GDM1 (cell line): ENCODE measurements around the gene KIF19.

Experiments used
- DNase-seq: peaks from one replicate; lab custom pipeline; 2025; lab: John Stamatoyannopoulos, UW

KIF19 gene

DNA sequence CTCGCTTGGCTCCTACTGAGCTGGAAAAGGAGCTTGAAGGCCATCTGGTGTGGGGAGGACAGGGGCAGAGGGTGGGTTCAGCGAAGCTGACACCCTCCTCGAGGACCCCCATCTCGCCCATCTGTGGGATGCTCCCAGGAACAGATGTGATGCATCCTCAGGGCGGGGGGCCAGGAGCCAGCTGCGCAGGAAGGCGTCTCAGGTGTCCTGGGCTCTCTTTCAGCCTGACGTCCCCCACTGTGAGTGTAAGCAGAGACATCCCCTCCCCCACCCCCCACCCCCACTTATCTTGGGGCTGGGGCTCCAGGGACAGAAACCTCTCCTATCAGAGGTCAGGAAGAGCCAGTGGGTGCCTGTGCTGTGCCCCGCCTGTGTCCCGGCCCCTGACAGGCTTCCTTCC lies 16.2 kb downstream of the KIF19 start:
- DNase-seq: no peak

DNA sequence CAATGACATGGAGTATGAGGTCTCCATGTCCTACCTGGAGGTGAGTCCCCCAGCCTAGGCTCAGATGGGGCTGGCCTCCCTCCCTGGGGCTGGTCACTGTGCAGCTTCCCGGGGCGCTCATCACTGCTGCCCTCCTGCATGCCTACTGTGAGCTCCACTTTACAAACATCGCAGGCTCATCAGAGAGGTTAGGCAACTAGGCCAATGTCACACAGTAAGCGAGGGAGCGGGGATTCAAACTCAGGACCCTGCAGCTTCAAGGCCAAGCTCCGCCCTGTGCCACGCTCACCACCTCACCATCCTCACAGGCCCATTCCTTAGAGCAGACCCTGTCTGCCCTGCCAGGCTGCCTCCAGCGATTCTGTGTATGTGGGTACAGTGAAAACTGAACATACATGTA lies 17.1 kb downstream of the KIF19 start:
- DNase-seq: no peak

DNA sequence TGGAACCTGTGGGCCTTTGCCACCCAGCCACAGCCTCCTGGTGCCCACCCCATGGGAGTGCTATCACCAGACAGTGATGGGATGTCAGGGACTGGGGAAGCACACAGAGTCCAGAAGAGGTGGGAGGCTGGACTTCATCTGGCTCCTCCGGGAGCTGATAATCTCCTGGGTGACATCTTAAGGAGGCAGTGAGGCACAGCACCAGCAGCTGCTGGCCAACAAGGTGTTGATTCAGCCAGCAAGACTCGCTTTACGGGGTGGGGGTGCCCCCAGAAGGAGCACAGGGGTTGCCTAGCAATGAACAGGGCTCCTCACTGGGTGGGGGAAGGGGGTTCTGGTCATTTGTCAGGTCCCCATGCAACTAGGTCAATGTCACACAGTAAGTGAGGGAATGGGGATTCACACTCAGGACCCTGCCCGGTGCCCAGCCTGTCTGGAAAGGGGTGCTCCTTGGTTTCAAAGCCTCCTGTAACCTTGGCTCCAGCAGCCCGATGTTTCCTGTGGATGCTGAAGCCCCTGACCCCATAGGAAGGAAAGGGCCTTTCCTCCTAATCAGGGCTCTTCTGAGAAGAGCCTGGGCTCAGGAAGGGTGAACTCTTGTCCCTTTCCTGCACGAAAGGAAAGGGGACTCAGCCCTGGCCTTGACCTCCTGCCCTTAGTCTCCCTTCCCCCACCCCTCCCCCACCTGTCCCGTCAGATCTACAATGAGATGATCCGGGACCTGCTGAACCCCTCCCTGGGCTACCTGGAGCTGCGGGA lies 17.7 kb downstream of the KIF19 start:
- no peak for DNase-seq

DNA sequence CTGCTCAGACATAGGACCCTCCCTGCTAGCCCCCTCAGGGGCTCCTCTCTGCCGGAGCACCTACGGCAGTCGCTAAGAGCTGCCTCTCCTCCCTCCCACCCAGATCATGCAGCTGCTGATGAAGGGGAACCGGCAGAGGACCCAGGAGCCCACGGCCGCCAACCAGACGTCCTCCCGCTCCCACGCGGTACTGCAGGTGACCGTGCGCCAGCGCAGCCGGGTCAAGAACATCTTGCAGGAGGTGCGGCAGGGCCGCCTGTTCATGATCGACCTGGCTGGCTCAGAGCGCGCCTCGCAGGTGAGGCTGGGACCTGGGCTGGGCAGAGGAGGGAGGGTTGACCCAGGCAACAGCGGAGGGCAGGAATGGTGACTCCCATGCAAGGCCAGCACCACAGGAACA lies 18.6 kb downstream of the KIF19 start:
- DNase-seq: no peak

DNA sequence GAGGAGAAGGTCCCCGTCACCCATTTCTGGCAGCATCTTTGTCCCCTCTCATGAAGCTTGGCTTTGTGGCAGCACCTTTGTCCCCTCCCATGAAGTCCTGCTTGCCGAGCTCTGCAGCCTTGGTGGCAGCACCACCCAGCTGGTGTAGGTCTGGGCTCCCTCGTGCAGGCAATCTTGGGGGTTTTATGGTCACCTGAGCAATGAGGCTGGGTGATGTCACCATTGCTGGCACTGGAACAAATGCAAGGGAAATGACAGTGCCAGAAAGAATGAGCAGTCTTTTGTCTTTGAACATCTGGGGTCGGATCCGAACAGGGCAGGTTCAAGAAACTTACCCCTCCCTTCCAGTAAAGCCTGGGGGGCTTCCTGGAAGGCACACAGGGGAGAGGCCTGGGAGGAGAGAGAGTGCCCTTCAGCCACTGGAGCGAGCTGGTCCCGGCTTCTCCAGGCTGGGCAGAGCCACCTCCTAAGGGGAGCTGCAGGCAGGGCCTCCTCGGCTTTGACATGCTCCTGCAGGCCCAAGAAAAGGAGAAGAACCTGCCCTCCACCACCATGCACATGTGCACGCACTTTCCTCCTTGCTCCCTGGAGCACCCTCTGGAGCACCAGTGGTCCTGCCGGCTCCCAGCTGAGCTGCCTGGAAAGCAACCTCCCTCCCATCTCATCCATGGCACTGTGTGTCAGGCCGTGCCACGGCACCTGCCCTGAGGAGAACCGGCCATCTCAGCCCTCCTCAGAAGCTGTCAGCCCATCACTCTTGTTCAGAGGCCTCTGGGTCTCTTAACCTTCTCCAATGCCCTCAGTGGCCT lies 19.6 kb downstream of the KIF19 start:
- no peak for DNase-seq

DNA sequence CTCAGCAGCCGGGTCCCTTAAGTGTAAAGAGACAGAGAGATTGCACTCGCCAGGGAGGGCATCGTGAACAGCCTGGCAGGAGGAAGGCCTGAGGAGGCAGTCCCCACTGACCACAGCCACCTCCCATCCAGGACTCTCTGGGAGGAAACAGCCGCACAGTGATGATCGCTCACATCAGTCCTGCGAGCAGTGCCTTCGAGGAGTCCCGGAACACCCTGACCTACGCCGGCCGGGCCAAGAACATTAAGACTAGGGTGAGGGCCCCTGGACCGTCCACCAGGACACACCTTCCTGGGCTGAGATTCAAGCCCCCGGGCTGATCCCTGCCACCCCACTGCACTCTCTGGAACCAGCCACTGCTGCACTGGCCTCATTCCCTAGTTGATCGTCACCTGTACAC lies 21.6 kb downstream of the KIF19 start:
- no peak for DNase-seq

DNA sequence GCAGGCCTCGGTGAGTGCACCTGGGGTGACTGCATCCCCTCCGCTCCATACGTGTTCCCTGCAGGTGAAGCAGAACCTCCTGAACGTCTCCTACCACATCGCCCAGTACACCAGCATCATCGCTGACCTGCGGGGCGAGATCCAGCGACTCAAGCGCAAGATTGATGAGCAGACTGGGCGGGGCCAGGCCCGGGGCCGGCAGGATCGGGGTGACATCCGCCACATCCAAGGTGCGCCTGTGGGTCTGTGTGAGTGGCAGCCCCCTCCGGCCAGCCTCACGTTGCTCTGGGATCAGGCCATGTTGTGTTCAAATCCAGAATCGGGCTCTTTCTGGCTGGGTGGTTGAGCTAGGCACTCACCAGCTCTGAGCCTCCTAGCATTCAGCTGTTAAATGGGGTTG lies 23.1 kb downstream of the KIF19 start:
- DNase-seq: no peak

DNA sequence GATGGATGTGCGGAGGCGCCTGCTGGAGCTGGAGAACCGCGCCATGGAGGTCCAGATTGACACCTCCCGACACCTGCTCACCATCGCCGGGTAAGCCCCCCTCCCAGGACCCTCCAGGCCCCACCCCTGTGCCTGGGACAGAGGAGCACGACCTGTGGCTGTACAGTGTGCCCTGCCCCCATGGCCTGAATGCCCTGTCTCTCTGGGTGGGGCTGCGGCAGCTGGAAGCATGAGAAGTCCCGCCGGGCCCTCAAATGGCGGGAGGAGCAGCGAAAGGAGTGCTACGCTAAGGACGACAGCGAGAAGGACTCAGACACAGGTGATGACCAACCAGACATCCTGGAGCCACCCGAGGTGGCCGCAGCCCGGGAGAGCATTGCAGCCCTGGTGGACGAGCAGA lies 24.5 kb downstream of the KIF19 start:
- DNase-seq: no peak

DNA sequence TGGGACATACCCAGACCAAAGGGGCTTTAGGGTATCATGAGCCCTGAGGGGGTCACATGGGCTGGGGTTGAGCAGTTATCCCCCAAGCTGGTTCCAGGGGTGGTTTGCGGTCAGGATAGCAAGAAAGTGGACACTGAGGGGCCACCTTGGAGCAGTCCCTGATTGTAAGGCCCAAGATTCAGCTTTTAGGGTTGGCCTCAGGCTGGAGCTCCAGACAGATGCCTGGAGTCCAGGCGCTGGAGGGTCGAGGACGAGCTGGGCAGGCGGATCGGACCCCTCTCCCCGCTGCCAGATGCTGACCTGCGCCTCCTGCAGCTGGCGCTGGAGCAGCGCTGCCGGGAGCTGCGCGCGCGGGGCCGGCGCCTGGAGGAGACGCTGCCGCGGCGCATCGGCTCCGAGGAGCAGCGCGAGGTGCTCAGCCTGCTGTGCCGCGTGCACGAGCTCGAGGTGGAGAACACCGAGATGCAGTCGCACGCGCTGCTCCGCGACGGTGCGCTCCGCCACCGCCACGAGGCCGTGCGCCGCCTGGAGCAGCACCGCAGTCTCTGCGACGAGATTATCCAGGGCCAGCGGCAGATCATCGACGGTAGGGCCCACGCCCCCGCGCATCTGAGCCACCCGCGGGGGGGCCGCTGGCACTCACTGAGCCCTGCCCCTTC lies 25.7 kb downstream of the KIF19 start:
- no peak for DNase-seq

DNA sequence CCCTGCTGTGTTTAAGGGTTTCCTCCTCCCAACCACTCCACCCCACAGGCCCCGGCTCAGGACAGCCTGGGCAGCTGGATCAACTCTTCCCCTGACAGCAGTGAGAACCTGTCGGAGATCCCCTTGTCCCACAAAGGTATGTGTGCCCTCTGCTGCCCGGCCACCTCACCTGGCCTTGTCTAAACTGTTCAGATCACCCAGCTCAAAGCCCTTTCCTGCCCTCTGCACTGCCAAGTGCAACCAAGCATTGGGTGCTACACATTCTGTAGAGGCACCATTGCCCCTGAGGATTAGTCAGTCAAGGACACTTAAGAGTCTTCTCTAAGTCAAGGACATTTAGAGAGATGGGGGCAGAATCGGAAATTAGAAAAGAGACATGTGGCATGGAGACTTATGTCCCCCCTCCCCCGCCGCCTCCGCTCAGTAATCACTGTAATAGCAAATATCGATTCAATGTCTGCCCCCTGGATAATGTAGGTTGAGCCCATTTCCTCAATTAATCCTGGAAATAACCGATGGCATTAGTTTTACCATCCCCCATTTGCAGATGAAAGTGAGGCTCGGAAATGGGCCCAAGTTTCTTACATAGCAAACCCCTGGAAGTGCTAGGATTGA lies 27.5 kb downstream of the KIF19 start:
- no peak for DNase-seq

DNA sequence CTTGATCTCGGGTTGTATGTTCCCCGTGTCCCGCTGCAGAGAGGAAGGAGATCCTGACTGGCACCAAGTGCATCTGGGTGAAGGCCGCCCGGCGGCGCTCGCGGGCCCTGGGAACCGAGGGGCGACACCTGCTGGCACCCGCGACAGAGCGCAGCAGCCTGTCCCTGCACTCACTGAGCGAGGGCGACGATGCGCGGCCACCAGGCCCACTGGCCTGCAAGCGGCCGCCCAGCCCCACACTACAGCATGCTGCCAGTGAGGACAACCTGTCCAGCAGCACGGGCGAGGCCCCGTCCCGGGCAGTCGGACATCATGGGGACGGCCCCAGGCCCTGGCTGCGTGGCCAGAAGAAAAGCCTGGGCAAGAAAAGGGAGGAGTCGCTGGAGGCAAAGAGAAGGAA lies 28.1 kb downstream of the KIF19 start:
- DNase-seq: peak; percentile 13

DNA sequence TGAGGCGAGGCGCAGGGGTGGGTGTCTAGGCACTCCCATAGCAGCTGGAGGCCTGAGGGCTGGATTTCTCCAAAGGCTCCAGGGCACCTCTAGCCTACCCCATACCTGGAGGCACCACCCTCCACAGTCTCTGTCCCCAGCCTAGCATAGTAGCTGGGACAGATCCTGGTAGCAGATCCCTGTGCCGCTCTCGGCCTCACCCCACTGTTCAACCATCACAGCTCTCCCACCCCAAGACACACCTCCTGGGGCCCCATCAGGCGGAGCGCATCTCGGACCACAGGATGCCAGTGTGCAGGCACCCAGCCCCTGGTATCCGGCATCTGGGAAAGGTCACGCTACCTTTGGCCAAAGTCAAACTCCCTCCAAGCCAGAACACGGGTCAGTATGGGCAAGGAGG lies 28.5 kb downstream of the KIF19 start:
- DNase-seq: no peak

DNA sequence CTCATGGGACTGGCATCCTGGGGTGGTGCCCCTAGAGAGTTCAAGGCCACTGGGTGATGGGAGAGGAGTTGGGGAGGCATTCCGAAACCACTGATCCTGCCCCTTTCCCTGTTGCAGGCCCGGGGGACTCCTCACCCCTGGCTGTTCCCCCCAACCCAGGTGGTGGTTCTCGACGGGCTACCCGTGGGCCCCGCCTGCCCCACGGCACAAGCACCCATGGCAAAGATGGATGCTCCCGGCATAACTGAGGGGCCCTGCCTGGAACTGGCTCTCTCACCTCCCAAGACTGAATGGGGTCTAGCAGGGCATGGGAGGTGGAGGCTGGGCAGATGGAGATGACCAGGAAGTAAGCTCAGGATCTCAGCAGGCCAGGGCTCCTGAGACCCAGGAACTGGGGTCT lies 29.0 kb downstream of the KIF19 start:
- no peak for DNase-seq

DNA sequence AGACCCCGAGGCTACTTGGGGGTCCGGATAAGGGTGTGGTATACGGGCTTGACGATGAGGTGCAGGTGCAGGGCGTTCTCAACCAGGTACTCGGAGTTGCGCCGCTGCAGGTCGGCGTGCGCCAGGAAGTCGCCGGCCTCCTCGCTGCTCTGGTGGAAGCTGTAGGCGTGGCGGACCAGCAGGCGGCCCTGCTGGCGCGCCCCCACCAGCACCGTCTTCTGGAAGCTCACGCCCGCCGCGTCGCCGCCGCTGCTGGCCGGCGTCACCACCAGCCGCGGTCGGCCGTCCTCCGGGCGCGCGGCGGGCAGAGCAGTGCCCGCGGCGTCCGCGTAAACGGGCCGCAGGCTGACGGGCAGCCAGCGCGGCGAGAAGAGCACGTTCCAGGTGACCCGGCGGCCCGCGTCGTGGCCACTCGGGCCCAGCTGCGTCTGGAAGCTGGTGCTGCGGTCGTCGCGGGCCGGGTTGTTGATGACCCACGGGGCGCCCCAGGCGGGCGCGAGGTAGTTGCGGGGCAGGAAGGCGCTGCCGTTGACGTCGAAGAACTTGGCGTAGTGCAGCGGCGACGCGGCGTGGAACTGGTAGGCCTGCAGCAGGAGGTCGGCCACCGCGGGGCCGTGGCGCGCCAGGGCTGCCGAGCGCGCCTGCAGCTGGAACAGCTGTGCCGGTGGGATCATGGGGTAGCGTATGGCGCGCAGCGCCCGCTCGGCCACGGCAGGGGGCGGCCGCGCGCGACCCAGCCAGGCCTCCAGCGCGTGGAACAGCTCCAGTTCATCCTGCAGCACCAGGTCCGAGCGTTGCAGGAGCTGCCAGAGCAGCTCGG lies 30.8 kb downstream of the KIF19 start:
- DNase-seq: no peak

DNA sequence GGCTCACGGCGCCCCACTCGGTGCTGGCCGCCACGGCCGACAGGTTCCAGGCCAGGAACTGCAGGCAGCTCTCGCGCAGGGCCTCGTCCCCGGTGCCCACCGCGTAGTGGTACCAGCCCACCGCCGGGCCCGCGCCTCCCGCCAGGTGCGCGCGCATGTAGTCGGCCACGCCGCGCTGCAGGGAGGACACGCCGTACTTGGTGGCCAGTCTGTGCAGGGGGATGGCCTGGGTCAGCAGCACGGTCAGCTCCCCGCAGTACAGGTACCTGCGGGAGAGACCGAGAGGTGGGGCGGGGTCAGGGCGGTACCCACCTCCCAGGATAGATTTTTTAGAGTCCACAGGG lies 31.4 kb downstream of the KIF19 start:
- no peak for DNase-seq

DNA sequence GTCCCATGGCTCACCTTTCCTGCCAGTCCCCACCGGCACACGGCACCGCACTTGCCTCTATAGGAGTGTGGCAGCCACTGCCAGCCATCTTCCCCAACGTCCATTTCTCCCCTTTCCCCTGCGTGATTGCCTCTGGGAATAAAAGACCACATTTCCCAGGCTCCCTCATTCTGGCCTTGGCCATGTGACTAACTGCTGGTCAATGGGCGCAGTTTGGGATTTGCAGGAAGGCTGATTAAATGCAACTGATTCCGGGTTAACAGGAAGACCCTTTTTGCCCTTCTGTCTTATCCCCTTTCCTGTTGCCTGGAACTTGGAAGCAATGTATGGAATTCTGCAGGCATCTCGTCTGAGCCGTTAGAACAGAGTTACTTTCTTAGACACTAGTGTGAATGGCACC lies 32.7 kb downstream of the KIF19 start:
- no peak for DNase-seq

DNA sequence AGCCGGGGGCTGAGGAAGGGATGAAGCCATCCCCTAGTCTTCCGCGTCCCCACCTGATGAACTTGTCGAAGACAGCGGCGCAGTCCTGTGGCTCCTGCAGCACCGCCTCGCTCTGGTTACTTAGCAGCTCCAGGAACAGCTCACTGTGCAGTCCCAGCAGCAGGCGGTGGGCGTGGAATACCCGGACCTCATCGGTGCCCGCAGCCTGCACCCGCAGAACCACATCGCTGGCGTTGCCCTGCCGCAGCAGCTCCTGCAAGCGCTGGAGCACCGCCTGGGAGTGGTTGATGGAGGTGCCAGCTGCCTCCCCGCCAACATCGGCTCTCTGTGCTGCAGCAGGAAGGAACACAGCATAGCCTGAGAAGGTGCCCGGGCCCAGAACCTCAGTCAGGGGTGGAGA lies 33.9 kb downstream of the KIF19 start:
- DNase-seq: no peak

DNA sequence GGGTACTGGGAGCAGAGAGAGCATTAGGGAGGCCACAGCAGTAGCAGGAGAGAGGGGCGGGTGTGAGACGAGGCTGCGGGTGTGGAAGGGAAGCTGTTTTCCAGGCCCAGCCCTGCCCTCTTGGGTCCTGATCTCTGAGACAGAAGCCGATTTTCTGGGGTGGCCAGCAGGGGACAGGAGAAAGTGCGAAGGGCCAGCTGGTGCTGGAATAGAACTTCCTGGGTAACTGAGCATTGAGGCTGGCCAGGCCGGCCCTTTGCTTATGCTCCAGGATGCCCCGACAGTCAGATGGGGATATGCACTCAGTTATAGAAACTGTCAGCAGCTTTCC lies 34.8 kb downstream of the KIF19 start:
- no peak for DNase-seq

DNA sequence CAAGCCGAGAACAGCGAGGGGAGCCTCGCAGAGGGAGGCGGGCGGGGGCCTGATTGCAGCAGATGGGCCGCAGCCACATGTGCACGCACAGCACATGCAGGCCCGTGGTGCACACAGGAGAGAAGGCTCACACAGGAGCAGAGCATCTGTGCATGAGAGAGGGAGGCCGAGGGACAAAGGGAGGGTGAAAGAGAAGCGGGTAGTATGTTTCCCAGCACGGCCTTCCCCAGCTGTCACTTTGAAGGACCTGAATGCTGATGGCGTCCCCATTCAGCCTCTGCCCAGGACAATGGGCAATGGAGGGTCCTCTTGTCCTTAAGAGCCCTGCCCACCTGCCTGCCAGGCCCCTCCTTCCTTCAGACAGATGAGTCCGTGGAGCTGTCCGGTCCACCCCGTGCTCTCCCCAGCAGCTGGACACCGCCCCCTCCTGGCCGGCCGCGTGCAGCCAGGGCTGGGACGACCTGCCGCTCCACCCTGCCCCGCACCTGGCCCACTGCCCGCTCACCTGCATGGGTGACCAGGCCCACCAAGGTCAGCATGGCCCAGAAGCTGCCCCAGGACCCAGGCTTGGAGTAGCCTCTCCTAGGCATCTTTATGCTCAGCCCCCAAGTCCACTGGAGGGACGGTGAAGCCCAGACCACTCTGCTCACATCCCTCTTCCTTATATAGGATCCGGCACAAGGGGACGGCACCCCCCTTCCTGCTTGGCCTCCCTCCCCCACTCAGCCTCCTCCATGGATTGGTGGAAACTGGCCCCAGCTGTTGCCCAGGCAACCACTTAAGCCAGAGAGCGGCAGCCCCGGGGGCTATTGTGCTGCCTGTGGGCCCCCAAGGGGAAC lies 35.4 kb downstream of the KIF19 start, which contains the start of gene BTBD17:
Gene BTBD17 (minus strand): TSS at position 639 of the 839 bp plus-strand sequence. CDS start 49 bp downstream, at position 590.
- DNase-seq: no peak

DNA sequence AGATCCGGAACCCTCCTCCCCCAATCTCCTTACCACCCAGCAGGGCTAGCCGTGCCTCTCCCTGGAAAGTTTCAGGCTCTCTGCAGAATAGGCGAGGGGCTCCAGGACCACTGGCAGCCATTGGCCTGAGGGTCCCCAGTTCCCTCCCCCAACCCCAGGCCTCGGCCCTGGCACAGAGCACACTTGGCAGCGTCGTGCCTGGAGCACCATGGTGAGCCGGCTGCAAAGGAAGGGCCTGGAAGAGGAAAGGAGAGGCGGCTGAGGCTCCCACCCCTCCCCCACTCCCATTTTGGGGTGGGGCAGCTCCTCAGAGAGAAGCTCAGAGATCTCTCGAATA lies 36.0 kb downstream of the KIF19 start:
- DNase-seq: no peak
